Heart left ventricle (tissue), 13 donors: ENCODE results near the gene CLK2.

Source experiments
- POLR2A ChIP-seq, 2 donors: fragments of 450-650 bp; IDR thresholded peaks; one replicate each; pipeline ENCODE4 v1.6.1; 2017; ENCODE audit warnings: antibody characterized with exemption in 2 of 2, mild to moderate bottlenecking in 2 of 2, moderate library complexity in 2 of 2
- TF ChIP-seq, protein P1 (sequence below), 12 donors: fragments of 200-600 bp; sonication (generic) in 4 of 12; IDR thresholded peaks; one replicate each; pipeline versions ENCODE4 v1.5.0 to v1.8.0; 2018 to 2022; ENCODE audit warnings: antibody characterized with exemption in 12 of 12, mild to moderate bottlenecking in 5 of 12
- donor health status: ischemic (EF 13 %, LVEDD 7.1; RV severe dilation, severe dysfunction).
- donor health status: DM: no; HTN: yes; CAD: no.
- donor health status: DM: no; HTN: no; CAD: no.
- donor health status: ischemic (EF 25% LVEDD 6.9; RV normal size, moderate dysfunction).
- donor health status: ischemic (EF 25% LVEDD 5.7; RV mildly dilated, moderate dysfunction).
- donor health status: ischemic (EF 35%, LVEDD 5.7; RV mildly dilated, moderate dysfunction).
- donor health status: nonischemic (EF 11% LVEDD 7.7; RV severe dilation, severe dysfunction).
- donor health status: DM: yes; HTN: yes; CAD: no.
- donor health status: PGD.
- donor health status: ischemic (EF 29% LVEDD 5.4; RV normal size, mild dysfunction).
- donor health status: nonischemic (EF 23%, LVEDD 6.1; RV moderate dilation, normal function).

DNA sequence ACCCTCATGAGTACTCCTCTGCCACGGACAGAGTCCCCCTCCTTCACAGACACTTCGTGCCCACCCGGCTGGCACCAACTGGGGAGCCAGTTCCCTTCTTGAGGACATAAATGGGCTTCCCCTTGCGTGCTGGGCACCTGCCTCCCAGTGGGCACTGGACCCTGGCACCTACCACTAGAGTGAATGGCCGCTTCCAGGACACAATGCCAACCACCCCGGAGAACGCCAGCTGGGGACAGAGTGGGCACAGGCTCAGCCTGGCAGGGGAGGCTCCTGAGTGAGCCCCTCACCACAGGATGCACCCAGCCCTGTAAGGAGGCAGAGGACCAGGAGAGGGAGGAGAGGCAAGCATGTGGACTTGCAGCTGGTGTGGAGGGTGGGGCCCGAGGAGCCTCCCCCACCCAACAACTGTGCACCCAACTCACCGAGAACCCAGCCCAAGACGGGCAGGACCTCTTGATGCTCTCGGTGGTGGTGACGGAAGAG is 19.0 kb downstream of the CLK2 start:
- TF ChIP-seq POLR2A (IDR thresholded peaks at IDR 0.05), result no peak
- TF ChIP-seq, protein P1, sequence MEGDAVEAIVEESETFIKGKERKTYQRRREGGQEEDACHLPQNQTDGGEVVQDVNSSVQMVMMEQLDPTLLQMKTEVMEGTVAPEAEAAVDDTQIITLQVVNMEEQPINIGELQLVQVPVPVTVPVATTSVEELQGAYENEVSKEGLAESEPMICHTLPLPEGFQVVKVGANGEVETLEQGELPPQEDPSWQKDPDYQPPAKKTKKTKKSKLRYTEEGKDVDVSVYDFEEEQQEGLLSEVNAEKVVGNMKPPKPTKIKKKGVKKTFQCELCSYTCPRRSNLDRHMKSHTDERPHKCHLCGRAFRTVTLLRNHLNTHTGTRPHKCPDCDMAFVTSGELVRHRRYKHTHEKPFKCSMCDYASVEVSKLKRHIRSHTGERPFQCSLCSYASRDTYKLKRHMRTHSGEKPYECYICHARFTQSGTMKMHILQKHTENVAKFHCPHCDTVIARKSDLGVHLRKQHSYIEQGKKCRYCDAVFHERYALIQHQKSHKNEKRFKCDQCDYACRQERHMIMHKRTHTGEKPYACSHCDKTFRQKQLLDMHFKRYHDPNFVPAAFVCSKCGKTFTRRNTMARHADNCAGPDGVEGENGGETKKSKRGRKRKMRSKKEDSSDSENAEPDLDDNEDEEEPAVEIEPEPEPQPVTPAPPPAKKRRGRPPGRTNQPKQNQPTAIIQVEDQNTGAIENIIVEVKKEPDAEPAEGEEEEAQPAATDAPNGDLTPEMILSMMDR (IDR thresholded peaks at IDR 0.05), result no peak
